PC-9 (cell line): ENCODE data around the gene ABI2.

Source experiments
- CTCF ChIP-seq: fragments of 200-600 bp; sonication (generic); conservative IDR thresholded peaks from 2 replicates; pipeline ENCODE4 v1.6.1; 2017; ENCODE audit warnings: mixed run types, antibody characterized with exemption, mild to moderate bottlenecking, moderate library complexity
- EZH2 ChIP-seq: fragments of 200-600 bp; sonication (generic); IDR thresholded peaks from 2 replicates; pipeline ENCODE4 v1.8.0; 2017; ENCODE audit warnings: antibody characterized with exemption, low read depth

DNA sequence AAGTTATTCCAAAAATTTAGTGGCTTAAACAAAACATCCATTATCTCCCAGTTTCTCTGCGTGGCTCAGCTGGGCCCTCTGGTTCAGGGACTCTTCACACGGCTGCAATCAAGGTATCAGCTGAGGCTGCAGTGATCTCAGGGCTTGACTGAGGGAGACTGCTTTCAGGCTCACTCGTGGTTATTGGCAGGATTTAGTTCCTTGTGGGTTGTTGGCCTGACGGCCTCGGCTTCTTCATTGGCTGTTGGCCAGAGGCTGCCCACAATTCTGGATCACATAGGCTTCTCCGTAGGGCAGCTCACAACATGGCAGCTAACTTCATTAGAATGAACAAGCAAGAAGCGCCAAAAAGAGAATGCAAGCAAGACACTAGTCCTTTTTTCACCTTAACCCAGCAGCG lies 90.1 kb downstream of the ABI2 start:
- TF ChIP-seq CTCF (no peak), EZH2 (no peak)
